Neural cell (in vitro differentiated cells): ENCODE measurements around the gene LANCL3. TPM values are rescaled to one million over a fixed set of nuclear protein-coding genes. Genes with fewer than 3 reads are reported as not detected.

Source experiments
- H2AFZ ChIP-seq: fragments of 200-600, 300-800 bp; sonication (generic), shearing (Covaris generic); 2 replicates; pipeline ENCODE4 v1.6.0; 2014; ENCODE audit warnings: low read depth, mild to moderate bottlenecking, antibody characterized with exemption, low read length, moderate library complexity
- H3F3A ChIP-seq: fragments of 200-600 bp; shearing (Covaris generic); 2 replicates; pipeline ENCODE4 v1.6.1; 2016; ENCODE audit warnings: mild to moderate bottlenecking, moderate library complexity, mixed read lengths, antibody characterized with exemption, low read length; ENCODE audit not compliant: insufficient read depth, poor library complexity, severe bottlenecking
- H3K27ac ChIP-seq: fragments of 200-600, 300-800 bp; sonication (generic), shearing (Covaris generic); 2 replicates; pipeline ENCODE4 v1.5.1; 2014; ENCODE audit warnings: mild to moderate bottlenecking, low read length, moderate library complexity
- H3K27me3 ChIP-seq: fragments of 300-800, 200-600 bp; sonication (generic), shearing (Covaris generic); 2 replicates; pipeline ENCODE4 v1.6.0; 2014; ENCODE audit warnings: mild to moderate bottlenecking, low read depth, low read length, moderate library complexity; ENCODE audit not compliant: insufficient read depth
- H3K36me3 ChIP-seq: fragments of 300-800, 200-600 bp; sonication (generic), shearing (Covaris generic); 2 replicates; pipeline ENCODE4 v1.5.1; 2014; ENCODE audit warnings: mild to moderate bottlenecking, antibody characterized with exemption, low read length, moderate library complexity; ENCODE audit not compliant: insufficient read depth
- H3K4me2 ChIP-seq: fragments of 300-800, 200-600 bp; sonication (generic), shearing (Covaris generic); 2 replicates; pipeline ENCODE4 v1.6.0; 2014; ENCODE audit warnings: mild to moderate bottlenecking, low read length
- H3K4me3 ChIP-seq: fragments of 300-800, 200-600 bp; sonication (generic), shearing (Covaris generic); 2 replicates; pipeline ENCODE4 v1.5.1; 2014; ENCODE audit warnings: mild to moderate bottlenecking, low read length, moderate library complexity
- H3K79me2 ChIP-seq: fragments of 200-600 bp; shearing (Covaris generic); replicated peaks from 2 replicates; pipeline ENCODE4 v1.6.0; 2014; ENCODE audit warnings: mild to moderate bottlenecking, low read length, moderate library complexity; ENCODE audit not compliant: insufficient read depth
- H3K9ac ChIP-seq: fragments of 300-800, 200-600 bp; sonication (generic), shearing (Covaris generic); 2 replicates; pipeline ENCODE4 v1.6.1; 2016; ENCODE audit warnings: mild to moderate bottlenecking, low read length, mixed read lengths
- H3K9me2 ChIP-seq: fragments of 200-600 bp; shearing (Covaris generic); 2 replicates; pipeline ENCODE4 v1.6.1; 2016; ENCODE audit warnings: mild to moderate bottlenecking, low read length, mixed read lengths; ENCODE audit not compliant: insufficient read depth
- H3K9me3 ChIP-seq: fragments of 200-600, 300-800 bp; sonication (generic), shearing (Covaris generic); 2 replicates; pipeline ENCODE4 v1.6.1; 2016; ENCODE audit warnings: mild to moderate bottlenecking, mixed run types, low read length, moderate library complexity, mixed read lengths
- H4K20me1 ChIP-seq: fragments of 200-600 bp; shearing (Covaris generic); 2 replicates; pipeline ENCODE4 v1.6.1; 2016; ENCODE audit warnings: mild to moderate bottlenecking, mixed run types; ENCODE audit not compliant: insufficient read depth
- EP300 ChIP-seq: fragments of 450-650 bp; conservative IDR thresholded peaks from 2 replicates; pipeline ENCODE4 v1.6.1; 2014; ENCODE audit warnings: antibody characterized with exemption, mild to moderate bottlenecking, moderate library complexity; ENCODE audit not compliant: poor library complexity, severe bottlenecking
- EZH2 ChIP-seq: fragments of 200-600, 300-800 bp; shearing (Covaris generic), sonication (generic); IDR thresholded peaks from 2 replicates; pipeline ENCODE4 v1.6.1; 2014; ENCODE audit warnings: antibody characterized with exemption, low read length, borderline replicate concordance, mild to moderate bottlenecking; ENCODE audit not compliant: insufficient read depth, poor library complexity, severe bottlenecking
- MXI1 ChIP-seq: fragments of 450-650 bp; conservative IDR thresholded peaks from 2 replicates; pipeline ENCODE4 v1.6.1; 2014; ENCODE audit warnings: antibody characterized with exemption, mild to moderate bottlenecking; ENCODE audit not compliant: poor library complexity, severe bottlenecking
- RAD21 ChIP-seq: fragments of 450-650 bp; conservative IDR thresholded peaks from 2 replicates; pipeline ENCODE4 v1.6.1; 2014; ENCODE audit warnings: antibody characterized with exemption, mild to moderate bottlenecking, moderate library complexity
- SMC3 ChIP-seq: fragments of 450-650 bp; conservative IDR thresholded peaks from 2 replicates; pipeline ENCODE4 v1.6.1; 2014; ENCODE audit warnings: antibody characterized with exemption, mild to moderate bottlenecking, moderate library complexity; ENCODE audit not compliant: poor library complexity
- polyA plus RNA-seq: library from polyadenylated mRNA; depleted of rRNA; stranded (reverse); fragments of >200 nt; gene quantifications from 2 replicates; pipeline ENCODE4 v1.2.3, GENCODE V29; 2014
- TF ChIP-seq, protein P1 (sequence below): fragments of 450-650 bp; IDR thresholded peaks from 2 replicates; pipeline ENCODE4 v1.5.1; 2014; ENCODE audit warnings: antibody characterized with exemption, mild to moderate bottlenecking, moderate library complexity; ENCODE audit not compliant: poor library complexity, severe bottlenecking
- TF ChIP-seq, protein P2 (sequence below): IDR thresholded peaks from 2 replicates; pipeline ENCODE4 v1.6.1; 2012; ENCODE audit warnings: borderline replicate concordance

Gene LANCL3
- polyA plus RNA-seq, 1 donor from 2014 or later, result 0.35 TPM

DNA sequence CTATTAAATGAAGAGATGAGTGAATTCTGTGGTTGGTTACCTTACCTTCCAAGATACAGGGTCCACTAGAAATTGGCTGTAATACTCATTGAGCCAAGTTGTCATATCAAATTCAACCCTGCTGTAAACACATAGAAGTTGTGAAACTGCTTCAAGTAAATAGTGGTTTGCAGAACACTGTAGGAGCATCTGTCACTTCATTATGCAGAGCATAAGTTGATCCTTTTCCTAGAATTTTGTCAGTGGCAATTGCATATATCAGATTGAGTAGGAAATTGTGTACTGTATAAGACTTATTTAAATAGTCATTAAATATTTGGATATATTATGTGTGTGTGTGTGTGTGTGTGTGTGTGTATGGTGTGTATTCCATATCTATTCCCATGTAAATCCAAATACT lies 105.3 kb downstream of the LANCL3 start:
- no peak overlapping the region for H3K4me2 ChIP-seq
- H2AFZ ChIP-seq, result no peak overlapping the region
- H3K27me3 ChIP-seq, result no peaks in the 10 kb centered on the region
- no peaks in the 10 kb centered on the region for H3K9me2 ChIP-seq
- no peaks in the 10 kb centered on the region for H3K36me3 ChIP-seq
- no peaks in the 10 kb centered on the region for H4K20me1 ChIP-seq
- H3K27ac ChIP-seq, result no peak overlapping the region
- H3K4me3 ChIP-seq, result no peak overlapping the region
- H3K9ac ChIP-seq, result no peak overlapping the region
- no peaks in the 10 kb centered on the region for H3K79me2 ChIP-seq
- H3K9me3 ChIP-seq, result no peaks in the 10 kb centered on the region
- TF ChIP-seq MXI1, result no peak
- no peak for TF ChIP-seq EZH2
- no peak for TF ChIP-seq EP300
- TF ChIP-seq, protein P1, sequence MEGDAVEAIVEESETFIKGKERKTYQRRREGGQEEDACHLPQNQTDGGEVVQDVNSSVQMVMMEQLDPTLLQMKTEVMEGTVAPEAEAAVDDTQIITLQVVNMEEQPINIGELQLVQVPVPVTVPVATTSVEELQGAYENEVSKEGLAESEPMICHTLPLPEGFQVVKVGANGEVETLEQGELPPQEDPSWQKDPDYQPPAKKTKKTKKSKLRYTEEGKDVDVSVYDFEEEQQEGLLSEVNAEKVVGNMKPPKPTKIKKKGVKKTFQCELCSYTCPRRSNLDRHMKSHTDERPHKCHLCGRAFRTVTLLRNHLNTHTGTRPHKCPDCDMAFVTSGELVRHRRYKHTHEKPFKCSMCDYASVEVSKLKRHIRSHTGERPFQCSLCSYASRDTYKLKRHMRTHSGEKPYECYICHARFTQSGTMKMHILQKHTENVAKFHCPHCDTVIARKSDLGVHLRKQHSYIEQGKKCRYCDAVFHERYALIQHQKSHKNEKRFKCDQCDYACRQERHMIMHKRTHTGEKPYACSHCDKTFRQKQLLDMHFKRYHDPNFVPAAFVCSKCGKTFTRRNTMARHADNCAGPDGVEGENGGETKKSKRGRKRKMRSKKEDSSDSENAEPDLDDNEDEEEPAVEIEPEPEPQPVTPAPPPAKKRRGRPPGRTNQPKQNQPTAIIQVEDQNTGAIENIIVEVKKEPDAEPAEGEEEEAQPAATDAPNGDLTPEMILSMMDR, result no peak
- no peak for TF ChIP-seq SMC3
- TF ChIP-seq, protein P2, sequence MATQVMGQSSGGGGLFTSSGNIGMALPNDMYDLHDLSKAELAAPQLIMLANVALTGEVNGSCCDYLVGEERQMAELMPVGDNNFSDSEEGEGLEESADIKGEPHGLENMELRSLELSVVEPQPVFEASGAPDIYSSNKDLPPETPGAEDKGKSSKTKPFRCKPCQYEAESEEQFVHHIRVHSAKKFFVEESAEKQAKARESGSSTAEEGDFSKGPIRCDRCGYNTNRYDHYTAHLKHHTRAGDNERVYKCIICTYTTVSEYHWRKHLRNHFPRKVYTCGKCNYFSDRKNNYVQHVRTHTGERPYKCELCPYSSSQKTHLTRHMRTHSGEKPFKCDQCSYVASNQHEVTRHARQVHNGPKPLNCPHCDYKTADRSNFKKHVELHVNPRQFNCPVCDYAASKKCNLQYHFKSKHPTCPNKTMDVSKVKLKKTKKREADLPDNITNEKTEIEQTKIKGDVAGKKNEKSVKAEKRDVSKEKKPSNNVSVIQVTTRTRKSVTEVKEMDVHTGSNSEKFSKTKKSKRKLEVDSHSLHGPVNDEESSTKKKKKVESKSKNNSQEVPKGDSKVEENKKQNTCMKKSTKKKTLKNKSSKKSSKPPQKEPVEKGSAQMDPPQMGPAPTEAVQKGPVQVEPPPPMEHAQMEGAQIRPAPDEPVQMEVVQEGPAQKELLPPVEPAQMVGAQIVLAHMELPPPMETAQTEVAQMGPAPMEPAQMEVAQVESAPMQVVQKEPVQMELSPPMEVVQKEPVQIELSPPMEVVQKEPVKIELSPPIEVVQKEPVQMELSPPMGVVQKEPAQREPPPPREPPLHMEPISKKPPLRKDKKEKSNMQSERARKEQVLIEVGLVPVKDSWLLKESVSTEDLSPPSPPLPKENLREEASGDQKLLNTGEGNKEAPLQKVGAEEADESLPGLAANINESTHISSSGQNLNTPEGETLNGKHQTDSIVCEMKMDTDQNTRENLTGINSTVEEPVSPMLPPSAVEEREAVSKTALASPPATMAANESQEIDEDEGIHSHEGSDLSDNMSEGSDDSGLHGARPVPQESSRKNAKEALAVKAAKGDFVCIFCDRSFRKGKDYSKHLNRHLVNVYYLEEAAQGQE, result no peak
- TF ChIP-seq RAD21, result no peak
- no peaks in the 10 kb centered on the region for H3F3A ChIP-seq

DNA sequence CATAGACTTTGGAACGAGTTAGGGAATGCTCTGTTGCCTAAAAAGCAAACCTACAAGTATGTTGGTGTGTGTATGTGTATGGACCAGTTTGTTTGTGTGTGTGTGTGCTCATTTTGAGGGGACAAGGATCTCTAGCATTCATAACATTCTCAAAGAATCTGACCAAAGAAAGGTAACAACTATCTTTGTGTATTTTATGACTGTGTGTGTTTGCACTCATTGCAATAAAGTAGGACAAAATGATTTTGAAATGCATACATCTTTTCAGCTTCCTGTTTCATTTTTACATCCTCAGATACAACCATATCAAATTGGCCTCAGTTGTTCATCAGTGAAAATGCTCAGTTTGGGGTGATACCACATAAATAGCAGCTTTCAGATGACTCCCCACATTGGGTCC lies 105.8 kb downstream of the LANCL3 start:
- Histone ChIP-seq H3K79me2 (no peaks in the 10 kb centered on the region), H3K27me3 (no peaks in the 10 kb centered on the region), H4K20me1 (no peaks in the 10 kb centered on the region), H3K36me3 (no peaks in the 10 kb centered on the region), H3K9me2 (no peaks in the 10 kb centered on the region), H3K4me3 (no peak overlapping the region), H3K4me2 (no peak overlapping the region), H3K27ac (no peak overlapping the region), H3K9ac (no peak overlapping the region), H3F3A (no peaks in the 10 kb centered on the region), H3K9me3 (no peaks in the 10 kb centered on the region), H2AFZ (no peak overlapping the region)
- TF ChIP-seq, protein P2, result no peak
- TF ChIP-seq EZH2 (no peak), SMC3 (no peak)
- TF ChIP-seq, protein P1, result no peak
